MM.1S (cell line): ENCODE measurements around the gene CDC27.
"Not testable (repeated sequence)": the region's sequence is repeated elsewhere in the genome, so short reads cannot be mapped to it uniquely, and the experiment has no call there.

Source experiments
- DNase-seq: peaks from one replicate; pipeline ENCODE4 v3.0.0-alpha.2; 2015
- H2AFZ ChIP-seq: fragments of 300-600 bp; sonication (generic); 2 replicates; pipeline ENCODE4 v1.6.0; 2016; ENCODE audit warnings: antibody characterized with exemption, low read length
- H3F3A ChIP-seq: fragments of 300-600 bp; sonication (generic); 2 replicates; pipeline ENCODE4 v1.6.1; 2016; ENCODE audit warnings: mild to moderate bottlenecking, antibody characterized with exemption, low read length, moderate library complexity, mixed read lengths; ENCODE audit not compliant: insufficient read depth
- H3K27ac ChIP-seq: fragments of 300-600 bp; sonication (generic); 2 replicates; pipeline ENCODE4 v1.5.1; 2016; ENCODE audit warnings: mild to moderate bottlenecking, low read length
- H3K27me3 ChIP-seq: fragments of 300-600 bp; sonication (generic); replicated peaks from 2 replicates; pipeline ENCODE4 v1.6.0; 2016; ENCODE audit warnings: low read length; ENCODE audit not compliant: insufficient read depth
- H3K36me3 ChIP-seq: fragments of 300-600 bp; sonication (generic); replicated peaks from 2 replicates; pipeline ENCODE4 v1.6.1; 2016; ENCODE audit warnings: mild to moderate bottlenecking, low read length, mixed read lengths; ENCODE audit not compliant: insufficient read depth
- H3K4me1 ChIP-seq: fragments of 300-600 bp; sonication (generic); 2 replicates; pipeline ENCODE4 v1.6.1; 2016; ENCODE audit warnings: low read length, mixed read lengths
- H3K4me2 ChIP-seq: fragments of 300-600 bp; sonication (generic); 2 replicates; pipeline ENCODE4 v1.6.0; 2016; ENCODE audit warnings: low read depth, low read length
- H3K4me3 ChIP-seq: fragments of 300-600 bp; sonication (generic); 2 replicates; pipeline ENCODE4 v1.5.1; 2016; ENCODE audit warnings: low read length, mixed read lengths
- H3K79me2 ChIP-seq: fragments of 300-600 bp; sonication (generic); 2 replicates; pipeline ENCODE4 v1.6.1; 2016; ENCODE audit warnings: mixed run types, low read length, mixed read lengths
- H3K9ac ChIP-seq: fragments of 300-600 bp; sonication (generic); 2 replicates; pipeline ENCODE4 v1.6.1; 2016; ENCODE audit warnings: low read length, mixed read lengths
- H3K9me2 ChIP-seq: fragments of 300-600 bp; sonication (generic); replicated peaks from 2 replicates; pipeline ENCODE4 v1.6.1; 2016; ENCODE audit warnings: mild to moderate bottlenecking, low read length, mixed read lengths; ENCODE audit not compliant: insufficient read depth
- H3K9me3 ChIP-seq: fragments of 300-600 bp; sonication (generic); replicated peaks from 2 replicates; pipeline ENCODE4 v1.6.1; 2016; ENCODE audit warnings: mild to moderate bottlenecking, low read length, mixed read lengths; ENCODE audit not compliant: insufficient read depth
- H4K20me1 ChIP-seq: fragments of 300-600 bp; sonication (generic); 2 replicates; pipeline ENCODE4 v1.6.1; 2016; ENCODE audit warnings: mild to moderate bottlenecking, low read length, moderate library complexity, mixed read lengths; ENCODE audit not compliant: insufficient read depth
- CTCF ChIP-seq: fragments of 300-600 bp; sonication (generic); IDR thresholded peaks from 2 replicates; pipeline ENCODE4 v1.5.1; 2016; ENCODE audit warnings: antibody characterized with exemption, low read length, mixed read lengths
- EZH2 ChIP-seq: fragments of 300-600 bp; sonication (generic); optimal IDR thresholded peaks from 2 replicates; pipeline ENCODE3; 2017; ENCODE audit warnings: low read depth, mild to moderate bottlenecking, antibody characterized with exemption, low read length, mixed read lengths
- EZH2phosphoT487 ChIP-seq: fragments of 300-600 bp; sonication (generic); IDR thresholded peaks from 2 replicates; pipeline ENCODE4 v1.6.1; 2018; ENCODE audit warnings: antibody characterized with exemption, low read length

Gene CDC27

GRCh38 chr17:47077576-47077975, 111.5 kb downstream of the CDC27 start:
- no peaks in the 10 kb centered on the region for H3K27me3 ChIP-seq
- no peak overlapping the region for H3K4me3 ChIP-seq
- DNase-seq, result no peak
- H3K27ac ChIP-seq, result no peak overlapping the region
- H3K79me2 ChIP-seq, result no peaks in the 10 kb centered on the region
- no peak for TF ChIP-seq EZH2
- no peak for TF ChIP-seq CTCF
- no peak for TF ChIP-seq EZH2phosphoT487
- no peaks in the 10 kb centered on the region for H4K20me1 ChIP-seq
- H3K36me3 ChIP-seq, result no peaks in the 10 kb centered on the region
- no peak overlapping the region for H2AFZ ChIP-seq
- no peak overlapping the region for H3K4me2 ChIP-seq
- H3K9ac ChIP-seq, result no peak overlapping the region
- no peaks in the 10 kb centered on the region for H3K4me1 ChIP-seq
- H3F3A ChIP-seq, result no peaks in the 10 kb centered on the region
- no peaks in the 10 kb centered on the region for H3K9me2 ChIP-seq
- H3K9me3 ChIP-seq, result no peaks in the 10 kb centered on the region

- no peak for TF ChIP-seq EZH2phosphoT487
- TF ChIP-seq EZH2, result no peak
- no peak for TF ChIP-seq CTCF
- H3K27me3 ChIP-seq, result no peaks in the 10 kb centered on the region
- H3K9me3 ChIP-seq, result no peaks in the 10 kb centered on the region
Observed at GRCh38 chr17:47076171-47076570, 112.9 kb downstream of the CDC27 start.

DNA sequence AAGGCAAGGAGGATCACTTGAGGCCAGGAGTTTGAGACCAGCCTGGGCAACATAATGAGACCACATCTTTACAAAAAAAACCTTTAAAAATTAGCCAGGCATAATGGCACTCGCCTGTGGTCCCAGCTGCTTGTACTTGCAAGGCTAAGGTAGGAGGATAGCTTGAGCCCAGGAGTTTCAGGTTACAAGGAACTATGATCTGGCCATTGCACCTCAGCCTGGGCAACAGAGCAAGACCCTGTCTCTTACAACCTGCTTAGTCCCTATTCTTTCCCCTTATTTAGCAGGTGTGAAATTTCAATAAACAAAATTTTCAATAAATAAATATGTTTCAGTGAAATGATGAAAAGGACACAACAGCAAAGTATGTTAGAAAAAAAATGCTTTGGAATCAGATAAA, 114.7 kb downstream of the CDC27 start:
- H3K9ac ChIP-seq, H3K4me2 ChIP-seq, H3K79me2 ChIP-seq: not testable (repeated sequence)

More at GRCh38 chr17:47076171-47076570, 112.9 kb downstream of the CDC27 start:
- Histone ChIP-seq H4K20me1 (no peaks in the 10 kb centered on the region), H3K36me3 (no peaks in the 10 kb centered on the region), H3K4me2 (no peak overlapping the region), H3K27ac (no peak overlapping the region), H3F3A (no peaks in the 10 kb centered on the region), H3K4me1 (no peaks in the 10 kb centered on the region), H3K4me3 (no peak overlapping the region), H3K9me2 (no peaks in the 10 kb centered on the region), H3K79me2 (no peaks in the 10 kb centered on the region), H3K9ac (no peak overlapping the region), H2AFZ (no peak overlapping the region)
- DNase-seq, result no peak

DNA sequence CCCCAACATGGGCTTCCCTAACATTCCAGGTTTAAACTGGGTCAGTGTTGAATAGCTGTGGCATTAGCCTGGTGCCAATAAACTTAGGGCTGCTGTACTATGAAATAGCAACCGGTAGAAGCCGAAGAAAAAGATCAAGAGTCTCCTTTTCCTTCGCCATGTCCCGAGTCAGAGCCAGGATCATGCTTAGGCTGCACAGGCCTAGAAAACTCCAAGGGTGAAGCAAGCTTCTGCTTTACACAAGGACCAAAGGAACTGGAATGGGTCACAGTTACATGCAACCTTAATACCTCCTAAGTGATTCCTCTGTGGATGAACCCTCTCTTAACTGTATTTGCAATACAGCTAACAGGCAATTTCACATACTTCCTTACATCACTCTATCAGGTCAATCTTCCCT, 115.5 kb downstream of the CDC27 start:
- H3K27ac ChIP-seq, H3K4me3 ChIP-seq, H3K4me1 ChIP-seq, H4K20me1 ChIP-seq, H3K27me3 ChIP-seq, H3K9ac ChIP-seq, DNase-seq, H3K9me2 ChIP-seq, H3K4me2 ChIP-seq, H3K36me3 ChIP-seq, H3K79me2 ChIP-seq, H3F3A ChIP-seq, H3K9me3 ChIP-seq, H2AFZ ChIP-seq: not testable (repeated sequence)

More for the DNA sequence above, 114.7 kb downstream of the CDC27 start:
- H4K20me1 ChIP-seq, H3K4me3 ChIP-seq, H3K4me1 ChIP-seq, H3K27me3 ChIP-seq, H3F3A ChIP-seq, H3K36me3 ChIP-seq, H3K9me2 ChIP-seq, H3K9me3 ChIP-seq, H2AFZ ChIP-seq, H3K27ac ChIP-seq, DNase-seq: not testable (repeated sequence)
